Stomach (tissue), 9 donors: ENCODE data around the gene MAGI2. TPM values are rescaled to one million over a fixed set of nuclear protein-coding genes. Genes with fewer than 3 reads are reported as not detected.

Experiments
- DNase-seq, 2 donors: peaks; one replicate each; pipeline versions ENCODE4 v3.0.0 to v3.0.0-alpha.2; 2013 to 2019
- H3K27ac ChIP-seq, 5 donors: fragments of 200-600 bp in 4 of 5; sonication (generic) in 4 of 5; one replicate each; pipeline ENCODE4 v1.5.1; 2013 to 2019; ENCODE audit warnings: mild to moderate bottlenecking in 1 of 5, moderate library complexity in 1 of 5
- H3K27me3 ChIP-seq, 3 donors: fragments of 200-600 bp; sonication (generic); one replicate each; pipeline ENCODE4 v1.5.1; 2017 to 2019; ENCODE audit warnings: mixed run types in 1 of 3
- H3K36me3 ChIP-seq, 4 donors: fragments of 200-600 bp; sonication (generic); 1 replicate in 3 of 4; 2 replicates in 1 of 4; pipeline ENCODE4 v1.5.1; 2016 to 2019
- H3K4me1 ChIP-seq, 4 donors: fragments of 200-600 bp; sonication (generic); one replicate each; pipeline ENCODE4 v1.5.1; 2016 to 2019
- H3K4me3 ChIP-seq, 4 donors: fragments of 200-600 bp; sonication (generic) in 3 of 4; one replicate each; pipeline ENCODE4 v1.5.1; 2016 to 2019; ENCODE audit warnings: mild to moderate bottlenecking in 1 of 4
- H3K9me3 ChIP-seq, 4 donors: fragments of 200-600 bp; sonication (generic); one replicate each; pipeline ENCODE4 v1.5.1; 2016 to 2019
- EP300 ChIP-seq: sonication (generic); formaldehyde crosslinking; IDR thresholded peaks from one replicate; pipeline ENCODE4 v1.6.1; 2017; ENCODE audit warnings: antibody characterized with exemption
- POLR2A ChIP-seq, 4 donors: fragments of 450-650 bp; IDR thresholded peaks; one replicate each; pipeline ENCODE4 v1.6.1; 2016; ENCODE audit warnings: antibody characterized with exemption in 4 of 4, control low read depth in 2 of 4, mild to moderate bottlenecking in 1 of 4, moderate library complexity in 1 of 4
- POLR2AphosphoS5 ChIP-seq, 3 donors: sonication (generic); formaldehyde crosslinking; IDR thresholded peaks; one replicate each; pipeline ENCODE4 v1.6.1; 2016; ENCODE audit warnings: antibody characterized with exemption in 3 of 3
- WGBS, 5 donors: extraction: QIAGEN DNeasy Blood & Tissue Kit in 3 of 5; methylation state at CpG; one replicate each; pipeline versions ENCODE4 v1.1.5 to v1.1.7; 2013 to 2018; 5-methylcytosine and 5-hydroxymethylcytosine counted together
- intact Hi-C: fragments of 100-400 bp; cut with DNase I; formaldehyde crosslinking; loops from one replicate; pipeline ENCODE4 v1.15.1; 2023; ENCODE audit warnings: low total_unique reads
- polyA plus RNA-seq, 3 donors: library from polyadenylated mRNA; stranded (reverse); fragments of 200-250 nt; gene quantifications; one replicate each; pipeline ENCODE4 v1.2.3, GENCODE V29; 2013
- total RNA-seq, 5 donors: library from RNA; depleted of rRNA; stranded (reverse); fragments of >200 nt; gene quantifications; one replicate each; pipeline versions ENCODE4 v1.1.0 to v1.2.3, GENCODE V29; 2014 to 2016
- TF ChIP-seq, protein P1 (sequence below), 7 experiments: fragments of 450-650 bp in 4 of 7; fragments of 200-600 bp in 3 of 7; sonication (generic) in 3 of 7; IDR thresholded peaks; one replicate each; pipeline ENCODE4 v1.5.1; 2016 to 2019; ENCODE audit warnings: antibody characterized with exemption in 7 of 7, control low read depth in 2 of 7, mild to moderate bottlenecking in 1 of 7
- donor health status: healthy with polysubstance abuse.
- donor health status: Bipolar disorder and iron deficiency.
- donor health status: healthy.

Gene MAGI2
- total and polyA plus RNA-seq, 8 donors: 0.92 to 53.9 (median 5.8) TPM

DNA sequence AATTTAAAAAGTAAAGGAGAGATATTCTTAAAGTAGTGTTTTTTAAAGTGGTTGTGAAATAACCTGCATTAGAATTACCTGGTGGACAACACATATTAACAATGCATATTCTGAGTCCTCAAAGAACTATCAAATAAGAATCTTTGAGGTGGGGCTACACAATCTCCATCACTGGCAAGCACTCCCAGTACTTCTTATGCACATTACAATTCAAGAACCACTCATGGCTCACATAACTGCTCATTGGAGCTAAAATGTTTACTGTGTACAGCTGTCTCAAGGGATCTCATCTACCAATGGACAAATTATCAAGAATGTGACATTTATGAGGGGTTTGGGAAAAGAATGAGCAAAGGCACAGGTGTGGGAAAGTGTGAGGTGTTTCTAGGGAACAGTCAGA lies 962.9 kb downstream of the MAGI2 start:
- Histone ChIP-seq H3K4me1 (peaks cover 0 to 4% (median 0%) of the 10 kb centered on the region in 4 donors), H3K4me3 (no peak overlapping the region), H3K9me3 (no peaks in the 10 kb centered on the region), H3K36me3 (no peaks in the 10 kb centered on the region), H3K27me3 (no peaks in the 10 kb centered on the region), H3K27ac (no peak overlapping the region)
- DNase-seq: no peak
- TF ChIP-seq POLR2AphosphoS5 (IDR thresholded peaks at IDR 0.05): no peak
- intact Hi-C loops: no loop called here

GRCh38 chr7:78489476-78490240 lies 963.8 kb downstream of the MAGI2 start:
- no peak overlapping the region for H3K4me3 ChIP-seq
- H3K36me3 ChIP-seq: no peaks in the 10 kb centered on the region
- intact Hi-C loops: no loop called here
- H3K4me1 ChIP-seq: peaks cover 0 to 4% (median 0%) of the 10 kb centered on the region in 4 donors
- TF ChIP-seq EP300 (no peak), POLR2A (IDR thresholded peaks at IDR 0.05) (no peak), POLR2AphosphoS5 (IDR thresholded peaks at IDR 0.05) (no peak)
- TF ChIP-seq, protein P1, sequence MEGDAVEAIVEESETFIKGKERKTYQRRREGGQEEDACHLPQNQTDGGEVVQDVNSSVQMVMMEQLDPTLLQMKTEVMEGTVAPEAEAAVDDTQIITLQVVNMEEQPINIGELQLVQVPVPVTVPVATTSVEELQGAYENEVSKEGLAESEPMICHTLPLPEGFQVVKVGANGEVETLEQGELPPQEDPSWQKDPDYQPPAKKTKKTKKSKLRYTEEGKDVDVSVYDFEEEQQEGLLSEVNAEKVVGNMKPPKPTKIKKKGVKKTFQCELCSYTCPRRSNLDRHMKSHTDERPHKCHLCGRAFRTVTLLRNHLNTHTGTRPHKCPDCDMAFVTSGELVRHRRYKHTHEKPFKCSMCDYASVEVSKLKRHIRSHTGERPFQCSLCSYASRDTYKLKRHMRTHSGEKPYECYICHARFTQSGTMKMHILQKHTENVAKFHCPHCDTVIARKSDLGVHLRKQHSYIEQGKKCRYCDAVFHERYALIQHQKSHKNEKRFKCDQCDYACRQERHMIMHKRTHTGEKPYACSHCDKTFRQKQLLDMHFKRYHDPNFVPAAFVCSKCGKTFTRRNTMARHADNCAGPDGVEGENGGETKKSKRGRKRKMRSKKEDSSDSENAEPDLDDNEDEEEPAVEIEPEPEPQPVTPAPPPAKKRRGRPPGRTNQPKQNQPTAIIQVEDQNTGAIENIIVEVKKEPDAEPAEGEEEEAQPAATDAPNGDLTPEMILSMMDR (IDR thresholded peaks at IDR 0.05): no peak
- no peak overlapping the region for H3K27ac ChIP-seq
- no peak for DNase-seq
- H3K27me3 ChIP-seq: no peaks in the 10 kb centered on the region
- no peaks in the 10 kb centered on the region for H3K9me3 ChIP-seq
- WGBS, 5 donors: 57 to 64% (median 59%) methylated on average over 5 of the region's 5 CpGs

- Histone ChIP-seq H3K4me1 (peaks cover 0 to 4% (median 0%) of the 10 kb centered on the region in 4 donors), H3K27me3 (no peaks in the 10 kb centered on the region), H3K27ac (no peak overlapping the region), H3K9me3 (no peaks in the 10 kb centered on the region), H3K4me3 (no peak overlapping the region), H3K36me3 (no peaks in the 10 kb centered on the region)
- 23 to 49% (median 35%) methylated on average over 5 of the region's 5 CpGs for WGBS, 5 donors
- TF ChIP-seq POLR2AphosphoS5 (IDR thresholded peaks at IDR 0.05) (no peak), EP300 (no peak), POLR2A (IDR thresholded peaks at IDR 0.05) (no peak)
- TF ChIP-seq, protein P1 (IDR thresholded peaks at IDR 0.05): no peak
- DNase-seq: no peak
- intact Hi-C loops: no loop called here
Measured at GRCh38 chr7:78487464-78487863, 966.0 kb downstream of the MAGI2 start.

- 79 to 90% (median 84%) methylated on average over 2 of the region's 2 CpGs for WGBS, 5 donors
- Histone ChIP-seq H3K27ac (no peak overlapping the region), H3K4me3 (no peak overlapping the region), H3K9me3 (no peaks in the 10 kb centered on the region), H3K36me3 (no peaks in the 10 kb centered on the region), H3K27me3 (no peaks in the 10 kb centered on the region), H3K4me1 (no peaks in the 10 kb centered on the region)
- TF ChIP-seq POLR2AphosphoS5 (IDR thresholded peaks at IDR 0.05) (no peak), EP300 (no peak), POLR2A (IDR thresholded peaks at IDR 0.05) (no peak)
- TF ChIP-seq, protein P1 (IDR thresholded peaks at IDR 0.05): no peak
- intact Hi-C loops: no loop called here
- DNase-seq: no peak
Measured at GRCh38 chr7:78479348-78479747, 974.1 kb downstream of the MAGI2 start.

GRCh38 chr7:78476851-78477405 lies 976.5 kb downstream of the MAGI2 start:
- DNase-seq: no peak
- Histone ChIP-seq H3K36me3 (no peaks in the 10 kb centered on the region), H3K27me3 (no peaks in the 10 kb centered on the region), H3K27ac (no peak overlapping the region), H3K9me3 (no peaks in the 10 kb centered on the region), H3K4me3 (no peak overlapping the region), H3K4me1 (no peaks in the 10 kb centered on the region)
- intact Hi-C loops: no loop called here
- 62 to 73% (median 67%) methylated on average over 2 of the region's 2 CpGs for WGBS, 5 donors
- TF ChIP-seq EP300: no peak
